Measurements from ENCODE around the gene SPNS2. TPM values are rescaled to one million over a fixed set of nuclear protein-coding genes. Genes with fewer than 3 reads are reported as not detected.

SPNS2 gene
- total RNA-seq, 1 experiment from 2014 or later: 1.9 TPM

- in situ Hi-C loops (cut with HindIII; ENCODE audit: low pct_unique_long_range_greater_than_20kb, low sequenced_read_pairs): no loop called here
These were observed 29.1 kb upstream of the SPNS2 start for GRCh38 chr17:4469552-4469951.

DNA sequence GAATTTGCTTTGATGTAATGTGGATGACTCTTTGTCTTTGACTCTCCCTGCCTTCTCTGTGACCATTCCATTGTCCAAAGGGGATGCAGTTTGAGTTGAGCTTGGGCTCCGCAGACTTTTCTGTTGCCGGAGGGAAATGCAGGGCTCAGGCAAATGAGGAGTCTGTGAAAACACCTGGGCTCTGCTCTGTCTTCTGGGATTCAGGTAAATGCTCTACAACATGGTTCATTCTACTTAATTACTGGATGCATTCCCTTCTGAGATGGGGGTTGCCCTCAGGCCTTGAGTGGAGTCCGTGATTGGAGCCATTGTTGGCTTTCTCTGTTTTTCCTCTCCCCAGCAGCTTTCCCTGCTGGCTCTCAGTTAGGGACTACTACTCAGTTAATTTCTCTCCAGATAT is 26.4 kb upstream of the SPNS2 start:
- Histone ChIP-seq H3K36me3 (ENCODE audit: control insufficient read depth, insufficient read depth, low read length) (no peaks in the 10 kb centered on the region), H3K9me3 (ENCODE audit: control insufficient read depth, insufficient read depth, low read depth, low read length) (no peaks in the 10 kb centered on the region), H3K4me1 (ENCODE audit: control insufficient read depth, insufficient read depth, low read length) (no peaks in the 10 kb centered on the region), H3K4me3 (ENCODE audit: low read depth in 2 of 2, low read length in 2 of 2) (no peak overlapping the region), H3K27me3 (ENCODE audit: control insufficient read depth, insufficient read depth, low read length) (no peaks in the 10 kb centered on the region), H3K27ac (ENCODE audit: low read length) (no peak overlapping the region)
- POLR2A ChIA-PET: interaction anchor here (0.6 kb wide), 1 partner anchor 18 kb away, joined by 3 read pairs; no protein-coding TSS in a partner anchor
- no TSS peak for BruUV-seq (replicated peaks)
- ATAC-seq: no peak
- in situ Hi-C loops (cut with HindIII; ENCODE audit: low pct_unique_long_range_greater_than_20kb, low sequenced_read_pairs): no loop called here
- DNase-seq (ENCODE audit: low read depth, low spot score): no peak
- intact Hi-C loops (cut with micrococcal nuclease; ENCODE audit: unreplicated experiment): no loop called here
- TF ChIP-seq, protein P1, sequence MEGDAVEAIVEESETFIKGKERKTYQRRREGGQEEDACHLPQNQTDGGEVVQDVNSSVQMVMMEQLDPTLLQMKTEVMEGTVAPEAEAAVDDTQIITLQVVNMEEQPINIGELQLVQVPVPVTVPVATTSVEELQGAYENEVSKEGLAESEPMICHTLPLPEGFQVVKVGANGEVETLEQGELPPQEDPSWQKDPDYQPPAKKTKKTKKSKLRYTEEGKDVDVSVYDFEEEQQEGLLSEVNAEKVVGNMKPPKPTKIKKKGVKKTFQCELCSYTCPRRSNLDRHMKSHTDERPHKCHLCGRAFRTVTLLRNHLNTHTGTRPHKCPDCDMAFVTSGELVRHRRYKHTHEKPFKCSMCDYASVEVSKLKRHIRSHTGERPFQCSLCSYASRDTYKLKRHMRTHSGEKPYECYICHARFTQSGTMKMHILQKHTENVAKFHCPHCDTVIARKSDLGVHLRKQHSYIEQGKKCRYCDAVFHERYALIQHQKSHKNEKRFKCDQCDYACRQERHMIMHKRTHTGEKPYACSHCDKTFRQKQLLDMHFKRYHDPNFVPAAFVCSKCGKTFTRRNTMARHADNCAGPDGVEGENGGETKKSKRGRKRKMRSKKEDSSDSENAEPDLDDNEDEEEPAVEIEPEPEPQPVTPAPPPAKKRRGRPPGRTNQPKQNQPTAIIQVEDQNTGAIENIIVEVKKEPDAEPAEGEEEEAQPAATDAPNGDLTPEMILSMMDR (IDR thresholded peaks at IDR 0.05): no peak
- no peak for TF ChIP-seq TCF7L2 (IDR thresholded peaks at IDR 0.05; ENCODE audit: low read depth, low read length)
- TF ChIP-seq SIN3A (IDR thresholded peaks at IDR 0.05; ENCODE audit: borderline replicate concordance, insufficient read depth, low read depth, low read length): no peak
- TF ChIP-seq, protein P2, sequence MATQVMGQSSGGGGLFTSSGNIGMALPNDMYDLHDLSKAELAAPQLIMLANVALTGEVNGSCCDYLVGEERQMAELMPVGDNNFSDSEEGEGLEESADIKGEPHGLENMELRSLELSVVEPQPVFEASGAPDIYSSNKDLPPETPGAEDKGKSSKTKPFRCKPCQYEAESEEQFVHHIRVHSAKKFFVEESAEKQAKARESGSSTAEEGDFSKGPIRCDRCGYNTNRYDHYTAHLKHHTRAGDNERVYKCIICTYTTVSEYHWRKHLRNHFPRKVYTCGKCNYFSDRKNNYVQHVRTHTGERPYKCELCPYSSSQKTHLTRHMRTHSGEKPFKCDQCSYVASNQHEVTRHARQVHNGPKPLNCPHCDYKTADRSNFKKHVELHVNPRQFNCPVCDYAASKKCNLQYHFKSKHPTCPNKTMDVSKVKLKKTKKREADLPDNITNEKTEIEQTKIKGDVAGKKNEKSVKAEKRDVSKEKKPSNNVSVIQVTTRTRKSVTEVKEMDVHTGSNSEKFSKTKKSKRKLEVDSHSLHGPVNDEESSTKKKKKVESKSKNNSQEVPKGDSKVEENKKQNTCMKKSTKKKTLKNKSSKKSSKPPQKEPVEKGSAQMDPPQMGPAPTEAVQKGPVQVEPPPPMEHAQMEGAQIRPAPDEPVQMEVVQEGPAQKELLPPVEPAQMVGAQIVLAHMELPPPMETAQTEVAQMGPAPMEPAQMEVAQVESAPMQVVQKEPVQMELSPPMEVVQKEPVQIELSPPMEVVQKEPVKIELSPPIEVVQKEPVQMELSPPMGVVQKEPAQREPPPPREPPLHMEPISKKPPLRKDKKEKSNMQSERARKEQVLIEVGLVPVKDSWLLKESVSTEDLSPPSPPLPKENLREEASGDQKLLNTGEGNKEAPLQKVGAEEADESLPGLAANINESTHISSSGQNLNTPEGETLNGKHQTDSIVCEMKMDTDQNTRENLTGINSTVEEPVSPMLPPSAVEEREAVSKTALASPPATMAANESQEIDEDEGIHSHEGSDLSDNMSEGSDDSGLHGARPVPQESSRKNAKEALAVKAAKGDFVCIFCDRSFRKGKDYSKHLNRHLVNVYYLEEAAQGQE (IDR thresholded peaks at IDR 0.05; ENCODE audit: insufficient read depth in 1 of 2, low read depth in 2 of 2, low read length in 1 of 2): no peak
- TF ChIP-seq POLR2AphosphoS5 (IDR thresholded peaks at IDR 0.05; ENCODE audit: low read depth, low read length): no peak
- CTCF ChIA-PET: no interaction called here

More at GRCh38 chr17:4469552-4469951, 29.1 kb upstream of the SPNS2 start:
- ChIA-PET CTCF (no interaction called here), POLR2A (no interaction called here)
- DNase-seq (ENCODE audit: low read depth, low spot score): no peak
- H3K27ac ChIP-seq (ENCODE audit: low read length): no peak overlapping the region
- no peak for ATAC-seq
- no peaks in the 10 kb centered on the region for H3K9me3 ChIP-seq (ENCODE audit: control insufficient read depth, insufficient read depth, low read depth, low read length)
- TF ChIP-seq, protein P2 (IDR thresholded peaks at IDR 0.05; ENCODE audit: insufficient read depth in 1 of 2, low read depth in 2 of 2, low read length in 1 of 2): no peak
- TF ChIP-seq, protein P1 (IDR thresholded peaks at IDR 0.05): no peak
- no peak for TF ChIP-seq POLR2AphosphoS5 (IDR thresholded peaks at IDR 0.05; ENCODE audit: low read depth, low read length)
- H3K4me3 ChIP-seq (ENCODE audit: low read depth in 2 of 2, low read length in 2 of 2): no peak overlapping the region
- intact Hi-C loops (cut with micrococcal nuclease; ENCODE audit: unreplicated experiment): no loop called here
- H3K4me1 ChIP-seq (ENCODE audit: control insufficient read depth, insufficient read depth, low read length): no peaks in the 10 kb centered on the region
- H3K36me3 ChIP-seq (ENCODE audit: control insufficient read depth, insufficient read depth, low read length): no peaks in the 10 kb centered on the region
- H3K27me3 ChIP-seq (ENCODE audit: control insufficient read depth, insufficient read depth, low read length): no peaks in the 10 kb centered on the region
- no TSS peak for BruUV-seq (replicated peaks)

Data from Panc1 (cell line).